Nephron progenitor cell (in vitro differentiated cells): Measurements from ENCODE around the gene RNF126.

Experiments used
- DNase-seq: peaks from one replicate; pipeline ENCODE4 v3.0.0; 2021
- H3K27ac Mint-ChIP-seq: 2 replicates; pipeline ENCODE4 v1.8.0; 2021; ENCODE audit warnings: mild to moderate bottlenecking, moderate library complexity, mixed read lengths
- H3K27me3 Mint-ChIP-seq: 2 replicates; pipeline ENCODE4 v1.8.0; 2021; ENCODE audit warnings: mild to moderate bottlenecking, low read depth, mixed read lengths; ENCODE audit not compliant: poor library complexity
- H3K36me3 Mint-ChIP-seq: 2 replicates; pipeline ENCODE4 v1.8.0; 2021; ENCODE audit warnings: low read depth, mixed read lengths
- H3K4me1 Mint-ChIP-seq: 2 replicates; pipeline ENCODE4 v1.8.0; 2021; ENCODE audit warnings: mixed read lengths
- H3K4me3 Mint-ChIP-seq: 2 replicates; pipeline ENCODE4 v1.8.0; 2021; ENCODE audit warnings: mild to moderate bottlenecking, moderate library complexity, mixed read lengths
- H3K9me3 Mint-ChIP-seq: 2 replicates; pipeline ENCODE4 v1.8.0; 2021; ENCODE audit warnings: mild to moderate bottlenecking, moderate library complexity, mixed read lengths
- CTCF ChIP-seq: fragments of 200-600 bp; sonication (generic); IDR thresholded peaks from 2 replicates; pipeline ENCODE4 v1.5.0; 2021; ENCODE audit warnings: antibody characterized with exemption

RNF126 gene

GRCh38 chr19:617551-618246 is 45.3 kb downstream of the RNF126 start:
- Mint-ChIP-seq H3K36me3 (peaks cover 41% of the 10 kb centered on the region), H3K4me1 (no peaks in the 10 kb centered on the region), H3K27me3 (no peaks in the 10 kb centered on the region), H3K9me3 (no peaks in the 10 kb centered on the region), H3K27ac (no peak overlapping the region), H3K4me3 (no peak overlapping the region)
- no peak for DNase-seq
- no peak for TF ChIP-seq CTCF

GRCh38 chr19:616747-617526 is 46.1 kb downstream of the RNF126 start:
- Mint-ChIP-seq H3K9me3 (no peaks in the 10 kb centered on the region), H3K27ac (no peak overlapping the region), H3K4me3 (no peak overlapping the region), H3K27me3 (no peaks in the 10 kb centered on the region), H3K36me3 (peaks cover 47% of the 10 kb centered on the region), H3K4me1 (no peaks in the 10 kb centered on the region)
- no peak for TF ChIP-seq CTCF
- DNase-seq, result no peak

- TF ChIP-seq CTCF, result no peak
- peaks cover 47% of the 10 kb centered on the region for H3K36me3 Mint-ChIP-seq
- peaks cover 5% of the 10 kb centered on the region for H3K4me1 Mint-ChIP-seq
Observed at GRCh38 chr19:616062-616700, 46.8 kb downstream of the RNF126 start.

GRCh38 chr19:615619-616018 is 47.4 kb downstream of the RNF126 start:
- Mint-ChIP-seq H3K4me1 (peaks cover 11% of the 10 kb centered on the region), H3K27ac (no peak overlapping the region), H3K9me3 (no peaks in the 10 kb centered on the region), H3K4me3 (no peak overlapping the region), H3K36me3 (peaks cover 52% of the 10 kb centered on the region), H3K27me3 (no peaks in the 10 kb centered on the region)
- no peak for DNase-seq
- TF ChIP-seq CTCF, result no peak

More at GRCh38 chr19:616062-616700, 46.8 kb downstream of the RNF126 start:
- no peaks in the 10 kb centered on the region for H3K9me3 Mint-ChIP-seq
- no peak overlapping the region for H3K4me3 Mint-ChIP-seq
- H3K27ac Mint-ChIP-seq, result no peak overlapping the region
- no peak for DNase-seq
- no peaks in the 10 kb centered on the region for H3K27me3 Mint-ChIP-seq

GRCh38 chr19:613732-614567 is 49.1 kb downstream of the RNF126 start:
- Mint-ChIP-seq H3K36me3 (peaks cover 42% of the 10 kb centered on the region), H3K9me3 (no peaks in the 10 kb centered on the region), H3K27me3 (no peaks in the 10 kb centered on the region), H3K4me3 (no peak overlapping the region), H3K4me1 (peaks cover 12% of the 10 kb centered on the region), H3K27ac (no peak overlapping the region)
- TF ChIP-seq CTCF, result no peak
- DNase-seq, result no peak
